Thyroid gland (tissue), 4 donors: ENCODE measurements around the gene NF1. TPM values are rescaled to one million over a fixed set of nuclear protein-coding genes. Genes with fewer than 3 reads are reported as not detected.
"Not testable (repeated sequence)": the region's sequence is repeated elsewhere in the genome, so short reads cannot be mapped to it uniquely, and the experiment has no call there.

Experiments
- DNase-seq, 2 donors: peaks; one replicate each; pipeline ENCODE4 v3.0.0-alpha.2; 2019
- H3K27ac ChIP-seq, 3 donors: fragments of 200-600 bp; sonication (generic); 1 replicate in 2 of 3; 2 replicates in 1 of 3; pipeline ENCODE4 v1.5.1; 2016 to 2019; ENCODE audit warnings: mild to moderate bottlenecking in 1 of 3, moderate library complexity in 1 of 3
- H3K27me3 ChIP-seq: fragments of 200-600 bp; sonication (generic); one replicate; pipeline ENCODE4 v1.5.1; 2019
- H3K36me3 ChIP-seq, 2 donors: fragments of 200-600 bp; sonication (generic); one replicate each; pipeline ENCODE4 v1.5.1; 2016 to 2019
- H3K4me1 ChIP-seq, 2 donors: fragments of 200-600 bp; sonication (generic); one replicate each; pipeline ENCODE4 v1.5.1; 2017 to 2019
- H3K4me3 ChIP-seq, 3 donors: fragments of 200-600 bp; sonication (generic); replicated peaks in 1 of 3; 1 replicate in 2 of 3; 2 replicates in 1 of 3; pipeline ENCODE4 v1.5.1; 2016; ENCODE audit warnings: mild to moderate bottlenecking in 1 of 3
- H3K9me3 ChIP-seq: fragments of 200-600 bp; sonication (generic); one replicate; pipeline ENCODE4 v1.5.1; 2017
- POLR2A ChIP-seq, 2 donors: fragments of 450-650 bp; IDR thresholded peaks; one replicate each; pipeline ENCODE4 v1.6.1; 2017; ENCODE audit warnings: antibody characterized with exemption in 2 of 2, mild to moderate bottlenecking in 2 of 2, moderate library complexity in 1 of 2
- WGBS, 2 donors: methylation state at CpG; one replicate each; pipeline ENCODE4 v1.1.5; 2017; 5-methylcytosine and 5-hydroxymethylcytosine counted together
- intact Hi-C: fragments of 100-400 bp; cut with DNase I; formaldehyde crosslinking; loops from one replicate; pipeline ENCODE4 v1.15.1; 2023
- total RNA-seq, 4 donors: library from RNA; depleted of rRNA; stranded (reverse); fragments of >200 nt; gene quantifications; one replicate each; pipeline ENCODE4 v1.2.3, GENCODE V29; 2016
- TF ChIP-seq, protein P1 (sequence below), 6 experiments: fragments of 200-600 bp in 3 of 6; fragments of 450-650 bp in 3 of 6; sonication (generic) in 3 of 6; IDR thresholded peaks; one replicate each; pipeline ENCODE4 v1.5.1; 2016 to 2019; ENCODE audit warnings: antibody characterized with exemption in 6 of 6, mild to moderate bottlenecking in 2 of 6, inconsistent platforms in 1 of 6, moderate library complexity in 1 of 6

NF1 gene
- total RNA-seq, 4 donors from 2014 or later = 102 to 208 (median 129) TPM

DNA sequence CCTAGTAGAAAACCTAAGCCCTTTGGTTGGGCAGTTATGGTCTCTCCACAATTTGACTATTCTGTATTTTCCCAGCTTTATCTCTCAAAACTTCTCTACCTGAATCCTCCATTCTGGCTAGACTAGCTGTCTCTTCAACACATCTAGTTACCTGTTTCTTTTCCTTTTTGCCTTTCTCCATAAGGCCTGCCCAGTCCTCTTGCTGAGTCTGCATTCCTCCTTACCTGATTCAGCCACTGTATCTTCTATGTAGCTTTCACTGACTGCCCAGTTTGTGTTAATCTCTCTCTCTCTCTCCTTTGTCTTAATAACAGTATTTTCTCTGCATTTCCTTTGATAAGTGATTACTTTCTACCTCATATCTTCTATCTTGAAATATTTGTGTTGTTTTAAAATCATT is 228.8 kb downstream of the NF1 start:
- Histone ChIP-seq H3K9me3 (no peaks in the 10 kb centered on the region), H3K36me3 (peaks cover 0 to 11% of the 10 kb centered on the region in 2 donors), H3K27ac (no peak overlapping the region), H3K4me3 (no peak overlapping the region), H3K27me3 (no peaks in the 10 kb centered on the region), H3K4me1 (no peaks in the 10 kb centered on the region)
- no peak for DNase-seq
- TF ChIP-seq, protein P1, sequence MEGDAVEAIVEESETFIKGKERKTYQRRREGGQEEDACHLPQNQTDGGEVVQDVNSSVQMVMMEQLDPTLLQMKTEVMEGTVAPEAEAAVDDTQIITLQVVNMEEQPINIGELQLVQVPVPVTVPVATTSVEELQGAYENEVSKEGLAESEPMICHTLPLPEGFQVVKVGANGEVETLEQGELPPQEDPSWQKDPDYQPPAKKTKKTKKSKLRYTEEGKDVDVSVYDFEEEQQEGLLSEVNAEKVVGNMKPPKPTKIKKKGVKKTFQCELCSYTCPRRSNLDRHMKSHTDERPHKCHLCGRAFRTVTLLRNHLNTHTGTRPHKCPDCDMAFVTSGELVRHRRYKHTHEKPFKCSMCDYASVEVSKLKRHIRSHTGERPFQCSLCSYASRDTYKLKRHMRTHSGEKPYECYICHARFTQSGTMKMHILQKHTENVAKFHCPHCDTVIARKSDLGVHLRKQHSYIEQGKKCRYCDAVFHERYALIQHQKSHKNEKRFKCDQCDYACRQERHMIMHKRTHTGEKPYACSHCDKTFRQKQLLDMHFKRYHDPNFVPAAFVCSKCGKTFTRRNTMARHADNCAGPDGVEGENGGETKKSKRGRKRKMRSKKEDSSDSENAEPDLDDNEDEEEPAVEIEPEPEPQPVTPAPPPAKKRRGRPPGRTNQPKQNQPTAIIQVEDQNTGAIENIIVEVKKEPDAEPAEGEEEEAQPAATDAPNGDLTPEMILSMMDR (IDR thresholded peaks at IDR 0.05) = no peak
- no peak for TF ChIP-seq POLR2A (IDR thresholded peaks at IDR 0.05)
- intact Hi-C loops = no loop called here

DNA sequence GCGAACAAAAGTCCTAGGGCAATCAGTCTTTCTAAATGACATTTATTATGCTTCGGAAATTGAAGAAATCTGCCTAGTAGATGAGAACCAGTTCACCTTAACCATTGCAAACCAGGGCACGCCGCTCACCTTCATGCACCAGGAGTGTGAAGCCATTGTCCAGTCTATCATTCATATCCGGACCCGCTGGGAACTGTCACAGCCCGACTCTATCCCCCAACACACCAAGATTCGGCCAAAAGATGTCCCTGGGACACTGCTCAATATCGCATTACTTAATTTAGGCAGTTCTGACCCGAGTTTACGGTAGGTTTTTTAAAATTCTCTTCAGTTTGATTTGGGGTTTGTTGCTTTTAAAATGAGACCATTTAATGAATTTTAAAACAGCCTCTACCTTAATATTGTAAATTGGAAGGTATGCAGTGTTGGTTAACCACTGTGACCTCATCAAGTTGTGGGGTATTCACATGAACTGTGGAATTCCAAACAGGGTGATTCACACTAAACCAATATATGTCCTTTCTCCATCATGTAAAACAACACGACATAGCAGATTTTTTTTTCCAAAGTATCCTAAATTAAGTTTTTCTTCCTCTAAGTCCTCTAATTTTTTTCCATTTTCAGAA is 232.9 kb downstream of the NF1 start:
- no peak for TF ChIP-seq POLR2A (IDR thresholded peaks at IDR 0.05)
- TF ChIP-seq, protein P1 (IDR thresholded peaks at IDR 0.05) = no peak
- WGBS, 2 donors = 96 to 97% methylated on average over 12 of the region's 12 CpGs
- peaks cover 0 to 11% of the 10 kb centered on the region in 2 donors for H3K36me3 ChIP-seq
- no peaks in the 10 kb centered on the region for H3K27me3 ChIP-seq
- no peak for DNase-seq
- H3K9me3 ChIP-seq = no peaks in the 10 kb centered on the region
- no peak overlapping the region for H3K27ac ChIP-seq
- no peak overlapping the region for H3K4me3 ChIP-seq
- no peaks in the 10 kb centered on the region for H3K4me1 ChIP-seq
- intact Hi-C loops = no loop called here

DNA sequence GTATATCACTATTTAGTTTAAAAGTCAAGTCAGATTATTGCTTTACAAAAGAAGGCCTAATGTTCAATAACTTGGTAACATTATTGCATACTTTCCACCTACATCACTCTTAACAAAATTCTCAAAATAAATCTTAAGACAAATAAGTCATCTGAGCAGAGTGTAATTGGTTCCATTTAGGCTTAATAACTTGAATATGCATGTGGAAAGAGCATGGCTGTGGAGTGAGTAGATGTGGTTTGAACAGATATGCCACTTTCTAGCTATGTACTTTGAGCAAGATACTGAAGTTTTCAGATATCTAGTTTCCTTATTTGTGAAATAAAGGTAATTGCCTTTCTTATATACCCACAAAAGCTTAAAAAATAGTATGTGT is 233.4 kb downstream of the NF1 start:
- Histone ChIP-seq H3K4me1 (no peaks in the 10 kb centered on the region), H3K9me3 (no peaks in the 10 kb centered on the region), H3K4me3 (no peak overlapping the region), H3K27me3 (no peaks in the 10 kb centered on the region), H3K27ac (no peak overlapping the region), H3K36me3 (peaks cover 0 to 11% of the 10 kb centered on the region in 2 donors)
- TF ChIP-seq, protein P1 (IDR thresholded peaks at IDR 0.05) = no peak
- no peak for TF ChIP-seq POLR2A (IDR thresholded peaks at IDR 0.05)
- intact Hi-C loops = no loop called here
- DNase-seq = no peak

DNA sequence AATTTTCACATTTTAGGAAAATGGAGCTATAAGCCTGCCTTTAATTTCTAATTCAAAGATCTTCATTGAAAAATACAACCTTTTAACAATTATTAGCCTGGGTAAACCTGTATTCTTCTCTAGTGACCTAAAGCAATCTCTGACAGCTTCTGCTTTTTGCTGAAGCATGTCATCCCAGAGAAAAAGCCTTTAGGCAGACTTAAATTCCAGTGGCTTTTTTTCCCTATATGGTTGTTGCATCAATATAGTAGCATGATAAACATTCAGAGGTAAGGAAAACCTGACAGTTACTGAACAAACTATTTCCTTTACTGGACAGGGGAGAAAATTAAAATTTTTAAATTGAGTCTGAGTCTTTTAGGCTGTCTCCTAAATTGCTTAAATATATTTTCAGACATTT is 234.4 kb downstream of the NF1 start:
- Histone ChIP-seq H3K27me3 (no peaks in the 10 kb centered on the region), H3K27ac (no peak overlapping the region), H3K36me3 (peaks cover 0 to 11% of the 10 kb centered on the region in 2 donors), H3K4me3 (no peak overlapping the region), H3K9me3 (no peaks in the 10 kb centered on the region), H3K4me1 (no peaks in the 10 kb centered on the region)
- intact Hi-C loops = no loop called here
- DNase-seq = no peak
- TF ChIP-seq, protein P1 (IDR thresholded peaks at IDR 0.05) = no peak
- no peak for TF ChIP-seq POLR2A (IDR thresholded peaks at IDR 0.05)

DNA sequence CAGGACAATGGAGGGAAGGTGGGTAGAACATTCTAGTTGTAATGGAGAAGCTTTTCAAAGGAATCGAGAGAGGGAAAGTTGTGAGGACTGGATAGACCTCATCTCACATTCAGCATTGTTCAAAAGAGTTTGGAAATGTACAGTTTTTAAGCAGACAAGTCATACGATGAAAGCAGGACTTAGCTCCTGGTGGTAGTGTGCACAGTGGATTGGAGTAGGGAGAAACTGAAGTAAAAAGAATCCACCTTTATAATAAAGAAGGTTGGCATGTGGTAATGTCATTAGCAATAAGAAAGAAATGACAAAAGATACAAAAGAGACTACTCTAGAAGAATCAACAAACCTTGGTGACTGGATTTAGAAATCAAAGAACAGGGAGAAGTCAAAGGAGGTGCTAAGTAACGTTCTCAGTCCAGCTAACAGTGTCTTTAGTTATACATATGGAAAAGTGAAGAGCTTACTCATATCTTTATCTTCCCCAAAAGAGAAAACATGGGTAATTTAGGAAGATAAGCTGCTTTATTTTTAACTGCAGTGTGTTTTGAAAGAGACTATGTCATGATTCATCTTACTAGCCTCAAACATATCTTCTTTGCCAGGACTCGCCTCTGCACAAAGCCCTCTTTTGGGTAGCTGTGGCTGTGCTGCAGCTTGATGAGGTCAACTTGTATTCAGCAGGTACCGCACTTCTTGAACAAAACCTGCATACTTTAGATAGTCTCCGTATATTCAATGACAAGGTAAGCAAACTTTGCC is 245.3 kb downstream of the NF1 start:
- TF ChIP-seq POLR2A (IDR thresholded peaks at IDR 0.05) = no peak
- TF ChIP-seq, protein P1 (IDR thresholded peaks at IDR 0.05) = no peak
- Histone ChIP-seq H3K4me1 (no peaks in the 10 kb centered on the region), H3K27ac (no peak overlapping the region), H3K36me3 (peaks cover 8 to 33% of the 10 kb centered on the region in 2 donors), H3K27me3 (no peaks in the 10 kb centered on the region), H3K9me3 (no peaks in the 10 kb centered on the region), H3K4me3 (no peak overlapping the region)
- intact Hi-C loops = no loop called here
- no peak for DNase-seq
- 90 to 92% methylated on average over 6 of the region's 6 CpGs for WGBS, 2 donors

GRCh38 chr17:31345191-31345747 is 250.5 kb downstream of the NF1 start:
- peaks cover 4 to 30% of the 10 kb centered on the region in 2 donors for H3K36me3 ChIP-seq
- H3K27me3 ChIP-seq, H3K4me3 ChIP-seq, DNase-seq, H3K4me1 ChIP-seq, H3K27ac ChIP-seq, H3K9me3 ChIP-seq, intact Hi-C loops: not testable (repeated sequence)
- 92 to 96% methylated on average over 12 to 15 of the region's 34 CpGs for WGBS, 2 donors
